HG03159 (cell line): ENCODE measurements around the gene STRIP2.
"Not testable (repeated sequence)": the region's sequence is repeated elsewhere in the genome, so short reads cannot be mapped to it uniquely, and the experiment has no call there.

Experiments used
- ATAC-seq: cut with Tn5 transposase; IDR thresholded peaks from one replicate; pipeline ENCODE4 v1.9.1; 2021; ENCODE audit warnings: mild to moderate bottlenecking, moderate library complexity; ENCODE audit not compliant: unreplicated experiment

The STRIP2 gene

DNA sequence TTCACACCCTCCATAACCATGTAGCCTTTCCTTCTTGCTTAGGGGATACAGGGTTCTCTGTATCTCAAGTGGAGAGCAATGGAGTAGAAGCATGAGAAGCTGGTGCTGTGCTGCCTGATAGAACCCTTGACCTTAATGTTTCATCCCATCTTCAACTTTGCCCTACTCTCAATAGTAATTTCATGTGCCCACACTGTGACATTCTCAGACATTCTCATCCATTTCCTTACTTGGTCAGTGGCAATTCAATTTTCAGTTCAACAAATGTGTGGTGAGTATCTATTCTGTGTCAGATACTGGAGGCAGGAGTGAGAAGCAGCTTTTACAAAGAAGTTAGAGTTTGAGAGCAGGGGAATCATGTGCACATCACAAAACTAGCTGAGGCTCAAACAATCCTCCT lies 16.1 kb downstream of the STRIP2 start:
- no peak for ATAC-seq

DNA sequence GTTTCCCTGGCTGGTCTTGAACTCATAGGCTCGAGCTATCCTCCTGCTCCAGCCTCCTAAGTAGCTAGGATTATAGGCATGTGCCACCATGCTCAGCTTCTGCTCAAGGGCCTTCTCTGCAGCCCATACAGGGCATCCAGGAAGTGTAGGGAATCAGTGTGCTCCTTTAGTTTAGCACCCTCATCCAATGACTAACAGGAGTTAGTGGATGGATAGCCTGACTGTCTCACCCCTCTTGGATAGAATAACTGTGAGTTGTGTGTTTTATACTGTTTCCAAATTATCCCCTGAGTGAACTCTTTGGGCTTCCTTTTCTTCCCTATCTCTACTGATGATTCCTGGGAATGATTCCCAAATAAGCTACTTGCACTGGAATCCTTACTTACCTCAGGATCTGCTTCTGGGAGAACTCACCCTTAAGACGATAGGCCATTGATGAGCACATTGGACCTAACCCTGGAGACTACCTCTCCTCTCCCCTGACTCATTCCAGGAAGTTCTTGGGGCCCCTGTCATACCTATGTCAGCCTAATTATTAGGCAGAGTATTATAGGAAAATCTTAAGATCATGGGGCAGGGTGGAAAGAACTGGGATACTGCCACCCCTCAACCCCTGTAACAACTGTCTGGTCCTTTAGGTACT lies 18.5 kb downstream of the STRIP2 start:
- ATAC-seq, result no peak

DNA sequence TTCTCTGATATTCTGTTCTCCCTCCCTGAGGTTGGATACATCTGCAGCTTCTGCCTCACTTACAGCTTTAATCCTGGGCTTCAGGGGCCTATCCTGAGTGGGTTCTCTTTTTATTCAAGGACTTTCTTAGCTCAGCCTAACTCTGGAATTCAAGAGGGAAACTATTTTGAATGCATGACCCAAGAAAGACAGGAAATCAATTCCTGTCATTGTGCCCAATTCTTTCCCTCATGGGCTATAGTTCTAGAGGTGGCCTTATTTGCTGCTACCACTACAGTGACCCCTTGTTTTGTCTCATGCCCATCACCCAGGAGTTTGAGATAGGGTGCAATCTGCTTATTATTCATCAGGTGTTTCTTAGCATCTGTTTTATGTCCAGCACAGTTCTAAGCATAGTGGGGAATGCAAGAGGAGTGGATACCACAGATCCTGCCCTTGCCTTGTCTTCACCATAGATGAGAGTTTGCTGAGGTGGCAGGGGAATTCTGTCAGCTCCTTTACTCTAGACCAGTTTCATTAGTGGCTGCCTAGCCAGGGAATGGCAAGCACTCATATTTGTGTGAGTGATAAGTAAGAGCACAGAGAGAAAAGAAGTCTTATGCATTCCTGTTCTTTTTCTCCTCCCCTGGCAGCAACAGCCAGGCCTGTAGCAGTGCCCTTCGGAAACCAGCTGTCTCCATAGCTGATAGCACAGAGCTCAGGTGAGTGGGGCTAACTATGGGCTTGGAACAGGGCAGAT lies 19.4 kb downstream of the STRIP2 start:
- no peak for ATAC-seq

DNA sequence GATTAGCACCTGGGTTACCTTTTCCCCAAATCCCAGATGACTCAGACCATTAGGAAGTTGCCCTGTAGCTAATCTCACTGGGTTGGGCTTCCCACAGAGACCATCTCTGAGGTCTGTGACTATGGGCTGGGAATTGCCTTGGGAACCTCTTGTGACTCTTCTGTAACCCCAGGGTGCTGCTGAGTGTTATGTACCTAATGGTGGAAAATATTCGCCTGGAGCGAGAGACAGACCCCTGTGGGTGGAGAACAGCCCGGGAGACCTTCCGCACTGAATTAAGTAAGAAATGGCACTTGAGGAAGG lies 20.0 kb downstream of the STRIP2 start:
- no peak for ATAC-seq

DNA sequence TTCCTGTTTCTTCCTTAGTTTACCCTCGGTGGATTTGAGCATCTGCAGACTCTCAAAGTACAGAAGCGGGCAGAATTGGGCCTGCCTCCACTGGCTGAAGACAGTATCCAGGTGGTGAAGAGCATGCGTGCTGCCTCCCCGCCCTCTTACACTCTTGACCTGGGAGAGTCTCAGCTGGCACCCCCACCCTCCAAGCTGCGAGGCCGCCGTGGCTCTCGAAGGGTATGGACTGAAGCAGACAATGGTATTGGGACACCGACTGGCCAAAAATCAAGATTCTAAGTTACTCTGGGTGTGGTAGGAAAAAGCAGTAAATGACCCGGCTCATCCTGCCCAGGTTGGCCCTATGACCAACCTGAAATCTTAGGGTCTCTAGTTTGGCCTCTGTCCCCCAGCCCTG lies 22.2 kb downstream of the STRIP2 start:
- no peak for ATAC-seq

DNA sequence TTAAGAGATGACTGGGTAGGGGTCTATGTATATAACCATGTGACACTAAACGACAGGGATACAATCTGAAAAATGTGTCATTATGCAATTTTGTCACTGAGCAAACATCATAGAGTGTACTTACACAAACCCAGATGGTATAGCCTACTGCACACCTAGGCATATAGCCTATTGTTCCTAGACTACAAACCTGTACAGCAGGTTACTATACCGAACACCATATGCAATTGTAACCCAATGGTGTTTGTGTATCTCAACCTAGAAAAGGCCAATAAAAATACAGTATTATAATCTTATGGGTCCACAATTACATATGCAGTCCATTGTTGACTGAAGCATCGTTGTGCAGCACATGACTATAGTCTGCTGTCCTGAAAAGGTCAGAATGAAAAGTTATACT lies 22.9 kb downstream of the STRIP2 start:
- no peak for ATAC-seq

DNA sequence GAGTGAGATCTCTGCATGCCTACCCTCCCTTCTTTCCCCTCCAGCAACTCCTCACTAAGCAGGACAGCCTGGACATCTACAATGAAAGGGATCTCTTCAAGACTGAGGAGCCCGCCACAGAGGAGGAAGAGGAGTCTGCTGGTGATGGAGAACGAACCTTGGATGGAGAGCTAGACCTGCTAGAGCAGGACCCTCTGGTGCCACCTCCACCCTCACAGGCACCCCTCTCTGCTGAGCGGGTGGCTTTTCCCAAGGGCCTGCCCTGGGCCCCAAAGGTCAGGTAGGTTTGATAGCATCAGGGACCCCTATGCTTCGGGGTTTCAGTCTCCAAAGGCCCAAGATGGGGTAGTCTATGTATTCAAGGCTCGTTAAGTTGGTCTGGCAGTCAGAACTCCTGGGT lies 23.9 kb downstream of the STRIP2 start:
- ATAC-seq, result no peak

DNA sequence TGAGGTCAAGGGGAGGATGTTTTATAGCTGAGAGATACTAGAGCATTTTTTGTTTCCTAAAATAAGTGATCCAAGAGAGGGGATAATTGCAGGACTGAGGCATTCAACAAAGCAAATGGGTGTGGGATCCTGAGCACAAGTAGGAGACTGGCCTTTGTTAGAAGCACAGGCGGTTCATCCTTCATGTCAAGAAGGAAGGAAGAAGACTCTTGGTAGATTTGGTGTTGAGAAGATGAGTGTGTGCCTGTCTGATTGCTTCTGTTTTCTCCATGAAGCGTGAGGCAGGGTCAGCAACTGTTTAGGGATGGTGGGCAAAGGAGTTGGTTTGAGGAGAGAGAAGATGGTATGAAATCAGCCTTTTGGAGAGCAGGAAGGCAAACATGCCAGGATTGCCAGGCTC lies 27.6 kb downstream of the STRIP2 start:
- no peak for ATAC-seq

DNA sequence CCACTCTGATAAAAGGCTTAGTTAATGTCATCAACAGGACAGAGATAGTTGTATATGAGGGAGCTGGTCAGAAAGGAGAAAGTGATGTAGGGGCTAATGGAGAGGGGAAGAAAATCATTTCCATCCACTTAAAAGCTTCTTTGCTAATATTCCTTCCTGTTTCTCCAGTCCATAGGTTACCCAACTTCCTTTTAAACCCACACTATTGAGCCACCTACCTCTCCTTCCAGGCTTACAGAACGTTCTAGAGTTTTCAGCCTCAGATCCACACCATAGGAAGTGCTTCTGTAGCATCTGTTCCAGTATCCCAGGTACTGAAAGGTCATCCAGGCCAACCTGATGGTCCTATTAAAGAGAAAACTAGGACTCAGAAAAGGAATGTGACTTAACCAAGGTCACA lies 28.2 kb downstream of the STRIP2 start:
- ATAC-seq, result no peak

DNA sequence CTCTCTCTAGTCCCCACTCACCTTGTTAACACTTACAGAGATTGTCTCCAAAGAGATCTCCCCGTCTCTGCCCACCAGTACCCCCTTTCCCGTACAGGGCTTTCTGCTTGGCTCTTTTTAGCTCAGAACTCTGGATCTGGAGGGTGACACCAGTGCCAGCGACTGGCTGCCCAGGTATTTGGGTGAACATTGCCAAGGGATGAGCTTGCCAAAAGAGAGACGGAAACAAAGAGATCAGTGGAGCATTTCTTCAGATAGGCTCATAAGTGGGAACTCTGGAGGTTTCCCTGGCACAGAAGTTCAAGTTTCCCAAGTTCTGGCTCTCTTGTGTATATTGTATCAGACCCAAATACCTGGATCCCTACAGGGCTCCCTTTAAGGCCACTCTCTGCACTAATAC lies 30.0 kb downstream of the STRIP2 start:
- no peak for ATAC-seq

DNA sequence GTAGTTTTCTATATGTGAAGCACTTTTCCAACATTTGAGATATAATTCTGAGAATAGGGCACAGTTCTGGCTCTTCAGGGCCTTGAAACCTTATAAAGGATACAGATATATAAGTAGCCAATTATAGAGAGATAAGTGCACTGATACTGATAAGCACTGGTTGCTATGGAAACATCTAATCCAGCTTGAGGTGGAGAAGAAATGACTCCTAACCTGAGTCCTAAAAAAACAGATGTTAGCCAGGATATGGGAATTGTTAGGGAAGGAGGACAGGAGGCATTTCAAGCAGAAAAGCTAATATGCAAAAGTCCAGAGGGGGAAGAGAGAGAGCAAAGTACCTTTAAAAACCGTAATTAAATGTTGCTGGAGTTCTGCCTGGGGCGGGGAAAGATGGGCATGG lies 30.8 kb downstream of the STRIP2 start:
- no peak for ATAC-seq

DNA sequence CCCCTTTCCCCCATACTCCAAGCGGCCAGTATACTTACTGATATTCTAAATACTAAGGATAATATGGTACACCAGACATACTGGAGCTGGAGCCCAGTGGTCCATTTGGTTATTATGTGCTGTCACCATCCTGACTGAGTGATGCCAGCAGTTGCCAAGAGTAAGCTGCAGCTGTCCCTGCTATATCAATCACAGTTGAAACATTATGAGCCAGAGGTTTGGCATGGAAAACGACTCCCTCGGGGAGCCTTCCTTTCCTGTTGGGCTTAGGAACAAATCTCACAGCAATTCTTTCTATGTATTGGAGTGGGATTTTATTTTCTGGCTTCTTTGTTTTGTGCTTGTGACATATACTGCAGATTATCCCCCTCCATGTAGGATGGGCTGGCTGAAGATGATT lies 32.6 kb downstream of the STRIP2 start:
- no peak for ATAC-seq

DNA sequence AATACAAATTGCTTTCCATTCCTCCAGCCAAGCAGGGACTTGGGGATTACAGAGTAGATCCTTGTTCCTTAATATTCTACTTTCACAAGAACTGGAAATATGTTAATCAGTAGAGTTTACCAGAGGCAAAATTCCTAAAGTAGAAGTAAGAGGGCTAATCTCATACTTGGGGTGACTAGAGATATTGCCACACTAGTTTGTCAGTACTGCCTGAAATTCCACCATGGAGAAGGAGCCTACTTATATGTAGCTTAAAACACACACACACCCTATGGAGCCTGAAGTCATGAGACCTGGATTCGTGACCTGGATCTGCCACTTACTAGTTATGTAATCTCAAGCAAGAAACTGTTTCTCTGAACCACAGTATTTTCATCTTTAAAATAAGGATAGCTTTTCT lies 33.9 kb downstream of the STRIP2 start:
- ATAC-seq, result no peak

DNA sequence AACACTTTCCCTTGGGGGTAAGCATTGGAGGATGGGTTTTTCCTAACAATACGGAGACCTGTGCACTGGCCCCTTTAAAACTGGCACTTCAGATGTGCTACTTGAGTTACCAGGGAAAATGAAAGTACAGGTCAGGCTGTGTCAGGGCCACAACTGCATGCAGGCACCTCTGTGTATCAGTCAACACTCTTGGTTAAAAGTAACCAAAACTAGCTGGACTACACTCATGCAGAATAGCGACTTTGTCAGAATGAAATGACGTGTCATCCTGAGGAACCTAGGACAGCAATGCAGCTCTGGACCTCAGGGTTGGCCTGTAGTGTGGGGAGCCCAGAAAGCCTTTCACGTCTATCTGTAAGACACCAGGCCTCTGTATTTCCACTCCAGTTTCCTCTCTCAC lies 34.3 kb downstream of the STRIP2 start:
- no peak for ATAC-seq

DNA sequence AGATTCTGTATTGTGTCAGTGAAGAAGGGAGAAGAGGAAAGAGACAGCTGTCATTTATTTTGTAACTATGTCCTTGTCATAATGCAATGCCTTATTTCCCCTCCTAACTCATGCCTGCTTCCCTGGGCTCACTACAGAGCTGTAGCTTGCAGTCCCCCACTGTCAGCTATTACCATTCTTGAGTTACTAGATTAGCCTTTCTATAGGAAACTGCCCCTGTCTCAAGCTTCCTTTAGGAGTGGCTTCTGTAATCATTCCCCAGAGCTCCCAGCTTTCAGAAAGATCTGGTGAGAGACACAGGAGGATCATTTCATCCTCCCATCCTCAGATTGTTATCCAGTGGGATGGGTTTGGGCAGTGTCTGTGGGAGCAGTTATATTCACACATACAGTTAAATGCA lies 35.7 kb downstream of the STRIP2 start:
- ATAC-seq, result no peak

DNA sequence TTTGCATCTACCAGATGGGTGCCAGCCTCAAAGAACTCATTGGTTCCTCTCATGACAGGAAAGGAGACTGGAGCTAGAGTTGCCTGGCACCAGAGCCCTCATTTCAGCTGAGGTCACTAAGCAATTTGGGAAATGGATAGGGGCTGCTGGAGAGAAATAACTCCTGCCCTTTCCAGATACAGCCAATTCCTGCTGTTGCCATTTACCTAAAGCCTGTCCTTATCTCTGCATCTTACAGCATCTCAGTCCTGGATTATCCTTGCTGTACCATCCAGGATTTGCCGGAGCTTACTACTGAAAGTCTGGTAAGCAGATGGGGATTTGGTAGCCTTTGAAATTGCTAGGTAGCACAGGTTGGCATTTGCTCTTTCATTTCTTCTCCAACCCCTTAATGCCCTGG lies 36.2 kb downstream of the STRIP2 start:
- no peak for ATAC-seq

DNA sequence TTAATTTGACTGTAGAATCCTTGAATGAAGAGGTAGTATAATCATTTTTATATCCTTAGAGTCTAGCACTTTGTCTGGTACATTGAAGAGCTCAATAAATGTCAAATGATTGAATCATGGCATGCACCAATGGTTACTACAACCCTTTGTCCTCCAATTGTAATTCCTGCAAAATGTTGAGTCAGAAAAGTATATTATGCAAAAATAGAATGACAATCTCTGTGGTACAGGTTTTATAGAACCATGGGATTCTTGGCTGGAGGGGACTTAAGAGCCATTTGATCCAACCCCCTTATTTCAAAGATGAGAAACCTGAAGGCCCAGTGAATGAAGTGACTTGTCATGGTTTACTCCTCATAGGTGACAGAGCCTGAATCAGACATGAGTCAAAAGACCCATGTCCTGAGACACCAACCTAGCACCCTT lies 37.2 kb downstream of the STRIP2 start:
- ATAC-seq, result no peak

DNA sequence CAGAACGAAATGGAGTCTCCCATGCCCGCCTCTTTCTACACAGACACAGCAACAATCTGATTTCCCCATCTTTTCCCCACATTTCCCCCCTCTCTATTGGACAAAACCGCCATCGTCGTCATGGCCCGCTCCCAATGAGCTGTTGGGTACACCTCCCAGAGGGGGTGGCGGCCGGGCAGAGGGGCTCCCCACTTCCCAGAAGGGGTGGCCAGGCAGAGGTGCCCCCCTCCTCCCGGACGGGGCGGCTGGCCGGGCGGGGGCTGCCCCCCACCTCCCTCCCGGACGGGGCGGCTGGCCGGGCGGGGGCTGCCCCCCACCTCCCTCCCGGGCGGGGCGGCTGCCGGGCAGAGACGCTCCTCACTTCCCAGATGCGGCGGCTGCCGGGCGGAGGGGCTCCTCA lies 41.7 kb downstream of the STRIP2 start:
- ATAC-seq, result not testable (repeated sequence)

DNA sequence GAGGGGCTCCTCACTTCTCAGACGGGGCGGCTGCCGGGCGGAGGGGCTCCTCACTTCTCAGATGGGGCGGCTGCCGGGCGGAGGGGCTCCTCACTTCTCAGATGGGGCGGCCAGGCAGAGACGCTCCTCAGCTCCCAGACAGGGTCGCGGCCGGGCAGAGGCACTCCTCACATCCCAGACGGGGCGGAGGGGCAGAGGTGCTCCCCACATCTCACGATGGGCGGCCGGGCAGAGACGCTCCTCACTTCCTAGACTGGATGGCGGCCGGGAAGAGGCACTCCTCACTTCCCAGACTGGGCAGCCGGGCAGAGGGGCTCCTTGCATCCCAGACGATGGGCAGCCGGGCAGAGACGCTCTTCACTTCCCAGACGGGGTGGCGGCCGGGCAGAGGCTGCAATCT lies 42.2 kb downstream of the STRIP2 start:
- not testable (repeated sequence) for ATAC-seq

DNA sequence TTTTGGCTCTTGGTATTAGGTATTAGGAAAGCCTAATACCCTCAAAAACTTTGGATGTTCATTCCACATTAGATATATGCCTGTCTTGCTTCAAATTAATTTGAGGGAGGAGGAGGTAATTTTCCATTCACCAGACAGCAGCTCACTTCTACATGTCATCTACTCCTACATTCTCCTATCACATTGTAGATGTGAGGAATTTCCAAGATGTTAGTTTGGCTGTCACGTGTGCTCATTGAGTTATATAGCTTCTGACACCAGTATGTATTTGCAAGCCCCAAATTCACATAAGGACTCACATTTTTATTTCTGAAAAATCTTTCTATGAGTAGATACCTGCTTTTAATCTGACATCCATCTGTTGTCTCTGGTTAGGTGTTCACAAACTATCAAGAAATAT lies 45.6 kb downstream of the STRIP2 start:
- ATAC-seq, result no peak

DNA sequence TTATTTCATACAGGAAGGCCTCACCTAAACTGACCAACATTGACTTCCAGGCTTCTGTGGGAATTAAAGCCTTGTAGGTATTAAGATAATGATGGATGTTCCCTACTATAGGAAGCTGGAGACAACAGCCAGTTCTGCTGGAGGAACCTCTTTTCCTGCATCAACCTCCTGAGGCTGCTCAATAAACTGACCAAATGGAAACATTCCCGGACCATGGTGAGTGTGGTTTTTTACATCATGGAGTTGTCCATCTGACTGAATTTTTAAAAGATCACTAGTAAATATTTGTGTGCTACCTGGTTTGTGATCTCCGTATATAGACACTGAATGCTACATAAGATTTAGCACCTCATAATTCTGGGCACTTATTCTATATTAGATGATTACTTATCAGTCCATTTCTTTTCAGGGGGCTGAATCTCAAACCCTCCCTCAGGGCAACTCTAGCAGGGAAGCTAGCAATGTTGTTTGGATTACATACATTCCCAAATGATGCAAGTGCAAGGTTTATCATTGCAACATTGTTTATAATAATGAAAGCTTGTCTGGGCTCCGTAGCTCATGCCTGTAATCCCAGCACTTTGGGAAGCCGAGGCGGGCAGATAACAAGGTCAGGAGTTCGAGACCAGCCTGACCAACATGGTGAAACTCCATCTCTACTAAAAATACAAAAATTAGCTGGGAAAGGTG lies 46.6 kb downstream of the STRIP2 start:
- ATAC-seq, result no peak

DNA sequence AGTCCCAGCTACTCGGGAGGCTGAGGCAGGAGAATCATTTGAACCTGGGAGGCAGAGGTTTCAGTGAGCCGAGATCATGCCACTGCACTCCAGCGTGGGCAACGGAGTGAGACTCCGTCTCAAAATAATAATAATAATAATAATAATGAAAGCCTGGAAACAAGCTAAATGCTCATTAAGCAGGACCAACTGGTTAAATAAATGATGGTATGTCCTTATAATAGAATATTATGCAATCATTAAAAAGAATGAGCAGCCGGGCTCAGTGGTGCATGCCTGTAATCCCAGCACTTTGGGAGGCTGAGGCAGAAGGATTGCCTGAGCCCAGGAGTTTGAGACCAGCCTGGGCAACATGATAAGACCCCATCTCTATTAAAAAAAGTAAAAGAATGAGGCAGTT lies 47.1 kb downstream of the STRIP2 start:
- ATAC-seq, result not testable (repeated sequence)
